Endodermal cell (in vitro differentiated cells): Measurements from ENCODE around the gene MAP1LC3B2. TPM values are rescaled to one million over a fixed set of nuclear protein-coding genes. Genes with fewer than 3 reads are reported as not detected.

ENCODE experiments used
- DNase-seq: peaks from one replicate; pipeline ENCODE4 v3.0.0-alpha.2; 2017
- H3K27ac ChIP-seq: 2 replicates; pipeline ENCODE4 v1.5.1; 2013; ENCODE audit warnings: mild to moderate bottlenecking, low read depth, low read length, moderate library complexity
- H3K27me3 ChIP-seq: 2 replicates; pipeline ENCODE4 v1.6.1; 2013; ENCODE audit warnings: mild to moderate bottlenecking, low read length, moderate library complexity; ENCODE audit not compliant: insufficient read depth, control insufficient read depth, poor library complexity, severe bottlenecking
- H3K36me3 ChIP-seq: 2 replicates; pipeline ENCODE4 v1.7.0; 2013; ENCODE audit warnings: mild to moderate bottlenecking, low read length, moderate library complexity; ENCODE audit not compliant: control insufficient read depth, insufficient read depth
- H3K4me1 ChIP-seq: one replicate; pipeline ENCODE4 v1.7.0; 2013; ENCODE audit warnings: low read length; ENCODE audit not compliant: control insufficient read depth, insufficient read depth
- H3K4me3 ChIP-seq: 2 replicates; pipeline ENCODE4 v1.5.1; 2013; ENCODE audit warnings: mild to moderate bottlenecking, low read length, moderate library complexity
- H3K9ac ChIP-seq: 2 replicates; pipeline ENCODE4 v1.6.1; 2013; ENCODE audit warnings: mild to moderate bottlenecking, low read length, moderate library complexity; ENCODE audit not compliant: poor library complexity, severe bottlenecking; ENCODE audit errors: extremely low read depth
- H3K9me3 ChIP-seq: 2 replicates; pipeline ENCODE4 v1.6.1; 2013; ENCODE audit warnings: mild to moderate bottlenecking, low read length, moderate library complexity; ENCODE audit not compliant: control insufficient read depth
- H3K27ac Mint-ChIP-seq: 2 replicates; pipeline ENCODE4 v1.8.0; 2020; ENCODE audit warnings: mixed read lengths
- H3K27me3 Mint-ChIP-seq: 2 replicates; pipeline ENCODE4 v1.8.0; 2021; ENCODE audit warnings: mild to moderate bottlenecking, mixed read lengths; ENCODE audit not compliant: insufficient read depth
- H3K36me3 Mint-ChIP-seq: 2 replicates; pipeline ENCODE4 v1.8.0; 2020; ENCODE audit warnings: low read depth, mixed read lengths
- H3K4me1 Mint-ChIP-seq: 2 replicates; pipeline ENCODE4 v1.8.0; 2020; ENCODE audit warnings: mixed read lengths
- H3K4me3 Mint-ChIP-seq: 2 replicates; pipeline ENCODE4 v1.8.0; 2020; ENCODE audit warnings: mild to moderate bottlenecking, moderate library complexity, mixed read lengths
- H3K9me3 Mint-ChIP-seq: 2 replicates; pipeline ENCODE4 v1.8.0; 2020; ENCODE audit warnings: mild to moderate bottlenecking, mixed read lengths
- WGBS, 2 experiments: methylation state at CpG; one replicate each; pipeline versions ENCODE4 v1.1.5 to v1.1.7; 2013; ENCODE audit warnings: missing lambda C conversion rate in 2 of 2, mixed read lengths in 1 of 2; ENCODE audit not compliant: insufficient coverage in 1 of 2, insufficient read length in 1 of 2; 5-methylcytosine and 5-hydroxymethylcytosine counted together
- total RNA-seq, 2 donors: library from RNA; stranded (reverse); fragmentation: NEBNext Ultra II Directional in 1 of 2; extraction: Animal tissue kit (Norgen Biotek cat#: 25700) in 1 of 2; gene quantifications; 2 replicates in 1 of 2; 3 replicates in 1 of 2; pipeline ENCODE4 v1.2.1, GENCODE V29; 2021
- TF ChIP-seq, protein P1 (sequence below): fragments of 200-600 bp; sonication (generic); conservative IDR thresholded peaks from 2 replicates; pipeline ENCODE4 v1.5.0; 2021; ENCODE audit warnings: antibody characterized with exemption, mild to moderate bottlenecking

Gene MAP1LC3B2
- total RNA-seq, 2 donors from 2014 or later = 0.80 to 1.4 TPM

DNA sequence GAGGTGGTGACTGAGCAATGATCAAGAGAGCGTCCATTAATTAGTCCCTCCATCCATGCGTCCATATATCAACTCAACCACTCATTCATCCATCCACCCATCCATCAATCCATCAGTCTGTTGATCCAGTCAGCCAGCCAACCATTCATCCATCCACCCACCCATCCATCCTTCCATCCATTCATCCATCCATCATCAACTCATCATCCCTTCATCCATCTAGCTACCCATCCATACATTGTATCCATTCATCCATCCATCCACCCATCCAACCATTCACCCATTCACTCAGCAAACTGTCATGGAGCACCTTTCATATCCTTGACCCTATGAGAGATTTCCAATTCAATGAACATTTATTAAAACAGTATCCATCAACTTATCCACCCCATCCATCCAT lies 28.1 kb downstream of the MAP1LC3B2 start:
- peaks cover 12% of the 10 kb centered on the region for H3K9me3 ChIP-seq
- H3K27me3 ChIP-seq = peaks cover 17% of the 10 kb centered on the region
- H3K4me3 ChIP-seq = no peak overlapping the region
- no peak overlapping the region for H3K27ac ChIP-seq
- peaks cover 6% of the 10 kb centered on the region for H3K4me1 ChIP-seq
- WGBS, 2 experiments = 92% methylated on average over 2 of the region's 2 CpGs; no CpG with 5 or more reads in 1 of the 2 experiments
- no peaks in the 10 kb centered on the region for H3K36me3 ChIP-seq
- no peak overlapping the region for H3K9ac ChIP-seq
- Mint-ChIP-seq H3K9me3 (peaks cover 11% of the 10 kb centered on the region), H3K27me3 (peaks cover 8% of the 10 kb centered on the region), H3K27ac (no peak overlapping the region), H3K4me1 (peaks cover 9% of the 10 kb centered on the region), H3K4me3 (no peak overlapping the region), H3K36me3 (no peaks in the 10 kb centered on the region)
- DNase-seq = no peak
- TF ChIP-seq, protein P1, sequence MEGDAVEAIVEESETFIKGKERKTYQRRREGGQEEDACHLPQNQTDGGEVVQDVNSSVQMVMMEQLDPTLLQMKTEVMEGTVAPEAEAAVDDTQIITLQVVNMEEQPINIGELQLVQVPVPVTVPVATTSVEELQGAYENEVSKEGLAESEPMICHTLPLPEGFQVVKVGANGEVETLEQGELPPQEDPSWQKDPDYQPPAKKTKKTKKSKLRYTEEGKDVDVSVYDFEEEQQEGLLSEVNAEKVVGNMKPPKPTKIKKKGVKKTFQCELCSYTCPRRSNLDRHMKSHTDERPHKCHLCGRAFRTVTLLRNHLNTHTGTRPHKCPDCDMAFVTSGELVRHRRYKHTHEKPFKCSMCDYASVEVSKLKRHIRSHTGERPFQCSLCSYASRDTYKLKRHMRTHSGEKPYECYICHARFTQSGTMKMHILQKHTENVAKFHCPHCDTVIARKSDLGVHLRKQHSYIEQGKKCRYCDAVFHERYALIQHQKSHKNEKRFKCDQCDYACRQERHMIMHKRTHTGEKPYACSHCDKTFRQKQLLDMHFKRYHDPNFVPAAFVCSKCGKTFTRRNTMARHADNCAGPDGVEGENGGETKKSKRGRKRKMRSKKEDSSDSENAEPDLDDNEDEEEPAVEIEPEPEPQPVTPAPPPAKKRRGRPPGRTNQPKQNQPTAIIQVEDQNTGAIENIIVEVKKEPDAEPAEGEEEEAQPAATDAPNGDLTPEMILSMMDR = no peak

DNA sequence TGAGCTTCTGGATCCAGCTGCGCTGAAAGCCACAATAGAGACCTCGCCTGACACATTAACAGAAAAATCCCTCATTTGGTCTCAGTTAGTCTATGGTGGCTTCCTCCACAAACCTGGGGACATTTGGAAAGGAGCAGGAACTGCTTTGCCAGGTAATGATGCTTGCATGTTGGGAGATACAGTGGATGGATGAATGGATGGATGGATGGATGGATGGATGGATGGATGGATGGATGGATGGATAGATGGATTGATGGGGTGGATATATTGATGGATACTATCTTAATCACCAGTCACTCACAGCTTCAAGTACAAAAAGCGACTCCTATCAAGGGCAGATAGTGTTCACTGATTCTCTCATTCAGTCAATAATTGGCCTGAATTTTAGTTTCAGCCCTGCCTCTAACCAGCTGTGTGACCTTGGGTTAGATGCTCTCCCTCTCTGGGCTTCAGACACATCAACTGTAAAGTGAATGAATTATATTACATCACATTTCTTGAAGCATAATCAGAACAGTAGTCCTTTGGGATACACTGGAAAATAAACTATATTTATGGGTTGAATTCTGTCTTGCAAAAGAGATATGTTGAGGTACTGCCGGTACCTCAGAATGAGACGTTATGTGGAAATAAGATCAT lies 29.3 kb downstream of the MAP1LC3B2 start:
- H3K36me3 Mint-ChIP-seq = no peaks in the 10 kb centered on the region
- no peak for DNase-seq
- WGBS, 2 experiments = 91 to 93% methylated on average over 4 to 5 of the region's 5 CpGs
- Histone ChIP-seq H3K27me3 (peaks cover 17% of the 10 kb centered on the region), H3K9ac (no peak overlapping the region), H3K9me3 (peaks cover 12% of the 10 kb centered on the region), H3K4me3 (no peak overlapping the region), H3K4me1 (peaks cover 6% of the 10 kb centered on the region), H3K36me3 (no peaks in the 10 kb centered on the region), H3K27ac (no peak overlapping the region)
- no peak overlapping the region for H3K27ac Mint-ChIP-seq
- H3K4me3 Mint-ChIP-seq = no peak overlapping the region
- H3K27me3 Mint-ChIP-seq = peaks cover 8% of the 10 kb centered on the region
- TF ChIP-seq, protein P1 = no peak
- H3K9me3 Mint-ChIP-seq = peaks cover 11% of the 10 kb centered on the region
- H3K4me1 Mint-ChIP-seq = peaks cover 10% of the 10 kb centered on the region

- no peak overlapping the region for H3K27ac Mint-ChIP-seq
- H3K27me3 Mint-ChIP-seq = peaks cover 8% of the 10 kb centered on the region
- H3K36me3 Mint-ChIP-seq = no peaks in the 10 kb centered on the region
- no peak overlapping the region for H3K4me3 Mint-ChIP-seq
- Histone ChIP-seq H3K4me1 (peaks cover 6% of the 10 kb centered on the region), H3K27ac (no peak overlapping the region), H3K9ac (no peak overlapping the region), H3K27me3 (peaks cover 17% of the 10 kb centered on the region), H3K36me3 (no peaks in the 10 kb centered on the region), H3K9me3 (peaks cover 11% of the 10 kb centered on the region), H3K4me3 (no peak overlapping the region)
- H3K4me1 Mint-ChIP-seq = peaks cover 10% of the 10 kb centered on the region
- WGBS, 2 experiments = 95 to 96% methylated on average over 6 to 8 of the region's 9 CpGs
- no peak for DNase-seq
- peaks cover 7% of the 10 kb centered on the region for H3K9me3 Mint-ChIP-seq
- TF ChIP-seq, protein P1 = no peak
These were observed 30.4 kb downstream of the MAP1LC3B2 start for GRCh38 chr12:116589581-116589980.
